ENCODE measurements around the gene CXorf49B. TPM values are rescaled to one million over a fixed set of nuclear protein-coding genes. Genes with fewer than 3 reads are reported as not detected.

Gene CXorf49B
- polyA plus RNA-seq, 3 donors: not detected

GRCh38 chrX:71815906-71816156 lies 52.7 kb downstream of the CXorf49B start:
- Mint-ChIP-seq H3K27ac (no peak overlapping the region), H3K36me3 (no peaks in the 10 kb centered on the region), H3K4me1 (no peaks in the 10 kb centered on the region), H3K27me3 (ENCODE audit: low read depth in 3 of 3) (peaks cover 1 to 5% (median 4%) of the 10 kb centered on the region in 3 donors), H3K4me3 (no peak overlapping the region), H3K9me3 (peaks cover 0 to 18% (median 2%) of the 10 kb centered on the region in 7 donors)
- no peak for DNase-seq
- WGBS (ENCODE audit: insufficient coverage): no CpG with 5 or more reads among the region's 2 CpGs
- no peak for TF ChIP-seq CTCF (IDR thresholded peaks at IDR 0.05)
- Histone ChIP-seq H3K79me2 (ENCODE audit: insufficient read depth, low read length) (no peaks in the 10 kb centered on the region), H3K36me3 (replicated peaks in 1 of 2; ENCODE audit: control insufficient read depth in 1 of 2, insufficient read depth in 2 of 2, low read length in 2 of 2) (no peaks in the 10 kb centered on the region), H4K20me1 (ENCODE audit: insufficient read depth, low read length) (no peaks in the 10 kb centered on the region), H3K4me1 (ENCODE audit: control insufficient read depth in 1 of 2, insufficient read depth in 2 of 2, low read length in 2 of 2) (no peaks in the 10 kb centered on the region), H3K9me3 (replicated peaks in 1 of 2; ENCODE audit: control insufficient read depth in 1 of 2, insufficient read depth in 1 of 2, low read length in 2 of 2) (no peaks in the 10 kb centered on the region), H3K27me3 (ENCODE audit: control insufficient read depth in 2 of 2, insufficient read depth in 2 of 2, low read length in 2 of 2) (no peaks in the 10 kb centered on the region), H3K4me3 (replicated peaks in 1 of 3; ENCODE audit: low read depth in 2 of 3, low read length in 3 of 3) (no peak overlapping the region), H2AFZ (ENCODE audit: insufficient read depth, low read depth, low read length, poor library complexity, severe bottlenecking) (no peak overlapping the region), H3K4me2 (replicated peaks; ENCODE audit: extremely low read depth, low read length, poor library complexity, severe bottlenecking) (no peak overlapping the region), H3K27ac (ENCODE audit: low read depth in 1 of 2, low read length in 2 of 2) (no peak overlapping the region), H3K9ac (ENCODE audit: insufficient read depth, low read length, poor library complexity, severe bottlenecking) (no peak overlapping the region)
- intact Hi-C loops (cut with micrococcal nuclease): no loop called here

Small RNA genes lying within 50 kb of the gene (small RNA-seq; reads per million reads assigned to genes)
- gene BX276092.1 (ENCODE audit: insufficient read length, low read depth) (not detected), gene BX276092.6 (ENCODE audit: insufficient read length, low read depth) (not detected), gene BX276092.8 (ENCODE audit: insufficient read length, low read depth) (not detected)

Other genes with a start within 250 kb of the CXorf49B start
- gene OGT, start 230.2 kb upstream of the CXorf49B start, polyA plus RNA-seq: 100 to 1,000 TPM in 1 of 3 donors, 10 to 100 TPM in 2; 11.7 to 310 (median 14.0) TPM
- gene GCNA, start 184.9 kb upstream of the CXorf49B start, polyA plus RNA-seq: 1 to 10 TPM in 1 of 3 donors, under 1 TPM in 2; 0.26 to 4.7 (median 0.27) TPM
- gene CXCR3, start 144.8 kb upstream of the CXorf49B start, polyA plus RNA-seq: under 1 TPM; 0.04 to 0.14 (median 0.10) TPM
- not detected for gene CXorf49, start 45.1 kb upstream of the CXorf49B start, polyA plus RNA-seq
- gene NHSL2, start 147.5 kb downstream of the CXorf49B start, polyA plus RNA-seq: 10 to 100 TPM; 16.6 to 39.8 (median 22.8) TPM

All from CD14-positive monocyte (primary cell).